LNCAP (cell line): ENCODE measurements around the gene KPRP.

ENCODE experiments used
- CTCF ChIP-seq: fragments of 450-650 bp; IDR thresholded peaks from 2 replicates; pipeline ENCODE4 v1.5.1; 2017; ENCODE audit warnings: mild to moderate bottlenecking

Gene KPRP

GRCh38 chr1:152776361-152776760 is 18.5 kb downstream of the KPRP start:
- TF ChIP-seq CTCF, result no peak

- peak; percentile 66 for TF ChIP-seq CTCF
Measured at GRCh38 chr1:152777510-152778137, 19.8 kb downstream of the KPRP start.

- TF ChIP-seq CTCF, result no peak
Measured at GRCh38 chr1:152783095-152783494, 25.3 kb downstream of the KPRP start.

- TF ChIP-seq CTCF, result no peak
Measured at GRCh38 chr1:152786077-152786476, 28.3 kb downstream of the KPRP start, which contains the start of gene LCE1E. TSS of gene LCE1E (plus strand) at chr1:152786257. CDS start at chr1:152787300, 1,043 bp downstream.

GRCh38 chr1:152795686-152796085 is 37.9 kb downstream of the KPRP start:
- no peak for TF ChIP-seq CTCF

- no peak for TF ChIP-seq CTCF
Measured at GRCh38 chr1:152796421-152796820, 38.6 kb downstream of the KPRP start, which contains the start of gene LCE1D. TSS of gene LCE1D (plus strand) at chr1:152796721. CDS start at chr1:152797795, 1,074 bp downstream.

- TF ChIP-seq CTCF, result no peak
Measured at GRCh38 chr1:152801333-152801732, 43.5 kb downstream of the KPRP start.

GRCh38 chr1:152806576-152806975 is 48.8 kb downstream of the KPRP start, which contains the start of gene LCE1C:
TSS of gene LCE1C (minus strand) at chr1:152806651. CDS start at chr1:152805478, 1,173 bp downstream.
- TF ChIP-seq CTCF, result no peak
